ENCODE results near the gene PIP5K1B. TPM values are rescaled to one million over a fixed set of nuclear protein-coding genes. Genes with fewer than 3 reads are reported as not detected.
"Not testable (repeated sequence)": the region's sequence is repeated elsewhere in the genome, so short reads cannot be mapped to it uniquely, and the experiment has no call there.

PIP5K1B gene, protein sequence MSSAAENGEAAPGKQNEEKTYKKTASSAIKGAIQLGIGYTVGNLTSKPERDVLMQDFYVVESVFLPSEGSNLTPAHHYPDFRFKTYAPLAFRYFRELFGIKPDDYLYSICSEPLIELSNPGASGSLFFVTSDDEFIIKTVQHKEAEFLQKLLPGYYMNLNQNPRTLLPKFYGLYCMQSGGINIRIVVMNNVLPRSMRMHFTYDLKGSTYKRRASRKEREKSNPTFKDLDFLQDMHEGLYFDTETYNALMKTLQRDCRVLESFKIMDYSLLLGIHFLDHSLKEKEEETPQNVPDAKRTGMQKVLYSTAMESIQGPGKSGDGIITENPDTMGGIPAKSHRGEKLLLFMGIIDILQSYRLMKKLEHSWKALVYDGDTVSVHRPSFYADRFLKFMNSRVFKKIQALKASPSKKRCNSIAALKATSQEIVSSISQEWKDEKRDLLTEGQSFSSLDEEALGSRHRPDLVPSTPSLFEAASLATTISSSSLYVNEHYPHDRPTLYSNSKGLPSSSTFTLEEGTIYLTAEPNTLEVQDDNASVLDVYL
- 27.1 TPM for total RNA-seq
- long read RNA-seq, partial matches to known transcripts = 5 of 59 reads
- long read RNA-seq, other reads (novel, unspliced or antisense) = 53 of 59 reads

DNA sequence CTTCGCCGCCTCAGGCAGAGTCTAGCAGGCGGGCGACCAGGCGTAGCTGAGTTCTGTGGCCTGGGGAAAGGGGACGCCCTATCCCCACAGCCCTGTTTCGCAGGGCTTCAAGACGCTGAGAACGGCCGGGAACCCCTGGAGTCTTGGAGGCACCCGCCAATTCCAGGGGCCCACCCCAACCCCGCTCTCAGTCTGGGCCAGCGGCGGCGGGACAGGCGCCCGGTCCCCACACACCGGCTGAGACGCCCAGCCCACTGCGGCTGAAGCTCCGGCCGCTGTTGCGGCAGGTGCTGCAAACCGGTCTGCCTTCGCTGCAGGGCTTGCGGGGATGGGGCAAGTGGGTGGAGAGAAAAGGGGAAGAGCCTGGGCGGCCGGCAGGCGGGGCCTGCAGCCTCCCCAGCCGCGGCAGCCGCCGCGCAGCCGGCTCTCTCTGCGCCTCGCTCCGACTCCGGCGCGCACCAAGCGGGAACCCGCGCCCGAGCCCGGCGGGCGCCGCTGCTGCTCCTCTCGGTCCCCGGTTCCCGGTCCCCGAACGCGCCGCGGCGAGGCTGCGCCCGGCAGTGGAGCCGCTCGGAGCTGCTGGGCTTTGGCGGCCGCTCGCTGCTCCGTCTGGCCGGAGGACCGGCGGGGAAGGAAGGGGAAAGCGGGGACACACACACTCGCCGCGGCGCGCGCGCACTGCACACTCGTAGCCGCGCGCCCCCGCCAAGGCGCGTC is at the start of gene PIP5K1B:
TSS of gene PIP5K1B (plus strand) at position 427 of the 717 bp plus-strand sequence. CDS start 117,375 bp downstream, outside the sequence.
- intact Hi-C loops (cut with DNase I) = loop anchor here (1.0 to 5.0 kb wide), 6 partner anchors 37 to 322 kb away; a partner anchor contains a TSS
- DNase-seq (ENCODE audit: low spot score) = peak; percentile 91

DNA sequence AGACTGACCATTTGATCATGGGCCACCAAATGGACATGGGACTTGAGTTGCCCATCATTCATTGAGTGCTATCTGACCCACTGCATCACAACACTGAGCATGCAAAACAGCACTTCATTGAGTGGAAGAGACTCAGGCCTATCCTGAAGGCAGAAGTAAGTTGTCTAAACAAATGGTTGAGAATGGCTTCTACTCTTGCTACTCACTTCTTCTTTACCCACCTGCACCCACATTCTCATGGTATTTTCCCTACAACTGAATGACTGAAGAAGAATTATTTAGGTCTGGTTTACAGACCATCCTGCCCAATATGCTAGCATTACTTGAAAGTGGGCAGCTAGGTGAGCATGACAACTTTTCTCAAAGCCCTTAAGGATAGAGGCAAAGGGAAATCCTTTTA is 41.0 kb upstream of the PIP5K1B start:
- intact Hi-C loops (cut with DNase I) = no loop called here
- no peak for DNase-seq (ENCODE audit: low spot score)

DNA sequence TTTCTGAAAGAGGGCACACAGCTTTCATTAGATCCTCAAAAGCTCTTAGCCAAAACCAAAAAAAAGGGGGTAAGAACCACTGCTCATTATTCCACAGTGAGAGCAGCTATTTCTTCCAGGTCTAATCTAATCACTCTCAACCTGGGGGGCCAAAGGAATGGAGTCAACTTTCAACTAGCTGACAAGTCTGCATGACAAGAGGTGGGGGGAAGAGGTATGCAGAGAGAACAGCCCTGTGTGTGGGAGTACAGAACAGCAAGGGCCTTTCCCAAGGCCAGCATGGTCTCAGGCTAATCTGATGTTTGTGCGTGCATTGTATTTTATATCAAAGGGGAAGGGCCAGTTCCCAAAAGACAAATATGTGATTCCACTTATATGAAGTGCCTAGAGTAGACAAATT is 36.9 kb upstream of the PIP5K1B start:
- intact Hi-C loops (cut with DNase I) = no loop called here
- DNase-seq (ENCODE audit: low spot score) = no peak

DNA sequence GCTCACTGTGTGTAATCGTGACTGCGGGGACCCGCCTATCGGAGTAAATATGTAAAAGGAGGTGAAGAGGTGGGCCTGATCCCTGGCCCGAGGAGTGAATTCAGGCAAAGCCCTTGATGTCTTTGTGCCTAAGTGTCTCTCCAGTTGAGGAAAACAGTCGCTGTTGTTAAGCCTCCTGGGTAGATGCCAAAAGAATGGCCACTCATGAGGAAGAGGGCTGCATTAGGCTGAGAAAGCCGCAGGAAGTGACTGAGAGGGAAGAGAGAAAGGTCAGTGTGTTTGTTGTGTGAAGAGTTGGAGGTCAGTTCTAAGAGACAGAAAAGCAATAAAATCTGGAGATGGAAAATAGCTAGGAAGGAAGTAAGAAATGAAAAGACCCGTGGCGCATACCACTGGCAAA is 35.8 kb upstream of the PIP5K1B start:
- no peak for DNase-seq (ENCODE audit: low spot score)
- intact Hi-C loops (cut with DNase I) = no loop called here

DNA sequence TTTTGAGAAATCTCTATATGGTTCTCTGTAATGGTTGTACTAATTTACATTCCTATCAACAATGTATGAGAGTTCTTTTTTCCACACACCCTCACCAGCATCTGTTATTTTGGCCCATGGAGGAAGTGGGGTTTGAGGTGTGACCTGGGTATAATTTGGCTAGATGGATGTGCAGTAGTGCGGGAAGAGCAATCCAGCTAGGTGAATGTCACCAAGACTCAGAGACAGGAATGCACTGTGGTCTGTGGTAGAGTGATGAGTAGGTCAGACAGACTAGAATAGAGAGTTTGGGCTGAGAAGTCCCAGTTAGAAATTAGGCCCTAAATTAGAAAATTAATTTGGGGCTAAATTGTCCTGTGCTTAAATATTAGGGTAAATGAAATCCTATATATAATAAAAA is 32.8 kb upstream of the PIP5K1B start:
- DNase-seq (ENCODE audit: low spot score) = no peak
- intact Hi-C loops (cut with DNase I) = no loop called here

DNA sequence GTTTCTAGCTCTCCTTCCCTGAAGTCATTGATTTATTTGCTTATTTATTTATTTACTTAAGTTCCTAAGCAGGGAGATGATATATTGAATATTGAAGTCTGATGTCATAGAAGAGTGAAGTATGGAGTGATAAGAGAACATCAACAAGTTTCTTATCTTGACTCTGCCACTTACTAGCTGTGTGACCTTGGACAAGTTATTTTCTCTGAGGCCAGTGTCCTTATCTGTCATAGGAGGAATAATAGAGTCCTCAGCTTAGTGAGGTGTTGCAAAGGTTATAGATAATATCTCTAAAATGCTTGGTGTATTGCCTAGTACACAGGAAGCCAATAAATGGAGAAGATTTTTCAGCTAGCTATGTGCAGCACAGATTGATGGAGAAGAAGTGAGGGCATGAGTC is 32.4 kb upstream of the PIP5K1B start:
- intact Hi-C loops (cut with DNase I) = no loop called here
- no peak for DNase-seq (ENCODE audit: low spot score)

DNA sequence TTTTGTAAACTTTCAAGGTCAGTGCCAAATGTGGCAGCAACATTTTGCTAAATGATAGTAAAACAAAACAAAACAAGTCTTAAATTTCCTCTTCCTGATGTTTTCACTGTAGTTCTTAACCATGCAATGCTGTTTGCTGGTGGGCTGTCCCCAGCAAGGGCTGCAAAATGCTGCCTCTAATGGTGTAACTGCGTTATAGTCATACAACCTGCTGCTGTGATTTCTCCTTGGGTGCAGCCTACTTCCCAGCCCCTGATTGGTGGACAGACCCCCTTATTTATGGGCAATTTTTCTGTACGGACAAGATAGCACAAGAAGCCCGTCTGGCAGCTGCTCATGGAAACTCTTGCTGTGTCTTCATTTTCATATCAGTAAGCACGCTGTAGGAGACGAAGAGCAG is 26.6 kb upstream of the PIP5K1B start:
- DNase-seq (ENCODE audit: low spot score) = no peak
- intact Hi-C loops (cut with DNase I) = no loop called here

DNA sequence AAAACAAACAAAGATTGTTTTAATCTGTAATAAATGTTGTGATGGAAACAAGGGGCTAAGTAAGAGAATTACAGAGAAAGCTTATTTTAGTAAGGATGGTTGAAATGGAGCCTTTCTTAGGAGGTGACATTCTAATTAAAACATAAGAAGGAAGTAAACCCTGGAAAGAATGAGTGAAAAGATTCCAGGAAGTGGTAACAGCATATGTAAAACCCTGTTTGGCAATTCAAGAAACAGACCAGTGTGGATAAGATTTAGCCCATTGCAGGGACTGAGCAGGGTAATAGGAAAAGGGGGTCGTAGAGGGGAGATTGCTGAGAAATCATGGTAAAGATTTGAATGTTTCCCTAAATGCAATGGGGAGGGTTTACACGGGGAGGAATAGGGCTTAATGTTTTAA is 21.6 kb upstream of the PIP5K1B start:
- intact Hi-C loops (cut with DNase I) = loop anchor here (5.0 kb wide), 1 partner anchor 101 kb away; no protein-coding TSS in a partner anchor
- DNase-seq (ENCODE audit: low spot score) = no peak

DNA sequence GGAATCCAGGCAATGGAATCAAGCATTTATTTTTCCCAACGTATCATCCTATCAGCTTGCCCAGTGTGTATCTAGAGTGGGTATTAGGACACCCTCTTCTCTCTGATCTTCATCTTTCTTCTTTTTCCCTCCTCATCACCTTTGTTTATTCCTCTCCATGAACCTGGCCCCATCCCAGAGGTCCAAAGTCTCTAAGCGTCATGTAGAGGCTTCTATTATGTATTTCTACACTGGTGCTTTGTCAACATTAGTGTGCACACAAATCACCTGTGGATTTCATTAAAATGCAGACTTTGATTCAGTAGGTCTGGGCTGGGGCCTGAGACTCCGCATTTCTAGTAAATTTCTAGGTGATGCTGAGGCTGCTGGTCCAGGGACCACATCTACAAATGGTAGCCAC is 19.8 kb upstream of the PIP5K1B start:
- DNase-seq (ENCODE audit: low spot score) = no peak
- intact Hi-C loops (cut with DNase I) = no loop called here

DNA sequence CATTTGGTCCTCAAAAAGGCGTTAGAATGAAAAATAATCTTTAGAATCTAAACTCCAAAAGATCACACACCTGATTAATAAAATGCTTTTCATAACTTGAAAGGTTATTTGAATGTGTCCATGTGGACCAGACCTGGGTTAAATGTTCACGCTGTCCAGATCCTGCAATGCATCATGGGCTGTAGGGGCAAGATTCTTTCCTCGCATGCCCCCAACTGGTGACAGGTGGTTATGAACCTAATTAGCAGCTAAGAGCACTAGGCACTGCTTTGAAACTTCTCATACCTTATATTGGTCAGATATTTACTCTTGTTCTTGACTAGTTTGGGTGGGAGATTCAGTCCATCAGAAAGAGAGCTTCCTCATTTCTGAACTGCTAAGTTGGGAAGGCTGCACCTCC is 19.3 kb upstream of the PIP5K1B start:
- intact Hi-C loops (cut with DNase I) = no loop called here
- DNase-seq (ENCODE audit: low spot score) = no peak

DNA sequence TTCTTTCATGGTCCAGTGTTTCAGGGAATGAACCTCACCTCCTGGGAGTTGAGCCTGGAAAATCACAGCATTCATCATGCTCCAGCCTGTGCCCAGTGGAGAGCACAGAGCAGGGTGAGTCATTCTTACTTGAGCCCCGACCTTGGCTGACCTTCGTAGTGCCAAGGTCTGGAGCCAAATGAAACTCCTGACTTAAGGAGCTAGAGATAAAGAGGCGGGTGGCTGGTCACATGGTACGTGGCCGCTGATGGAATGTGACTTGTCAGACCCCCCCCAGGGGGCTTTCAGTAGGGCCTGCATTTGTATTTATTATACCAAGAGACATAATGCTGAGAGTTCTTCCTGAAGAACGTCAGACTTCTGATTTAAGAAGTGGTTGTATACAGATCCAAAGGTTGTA is 15.0 kb upstream of the PIP5K1B start:
- intact Hi-C loops (cut with DNase I) = loop anchor here (5.0 kb wide), 1 partner anchor 252 kb away; no protein-coding TSS in a partner anchor

DNA sequence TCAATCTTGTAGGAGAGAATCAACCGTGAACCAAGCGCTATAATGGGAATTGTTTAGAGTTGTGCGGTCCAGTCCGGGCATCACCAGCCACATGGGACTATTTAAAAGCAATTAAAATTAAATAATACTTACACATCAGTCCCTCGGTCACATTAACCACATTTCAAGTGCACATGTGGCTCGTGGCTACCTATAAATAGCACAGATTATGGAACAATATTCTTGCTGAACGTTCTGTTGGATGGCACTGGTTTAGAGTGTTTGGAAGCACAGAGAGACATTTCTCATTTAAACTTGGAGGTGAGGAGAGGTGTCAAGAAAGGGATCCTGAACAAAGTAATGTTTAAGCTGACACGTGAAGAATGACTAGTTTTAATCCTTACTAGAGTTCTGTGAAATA is 12.5 kb upstream of the PIP5K1B start:
- no peak for DNase-seq (ENCODE audit: low spot score)
- intact Hi-C loops (cut with DNase I) = loop anchor here (5.0 kb wide), 1 partner anchor 250 kb away; no protein-coding TSS in a partner anchor

More for the DNA sequence above, 15.0 kb upstream of the PIP5K1B start:
- DNase-seq (ENCODE audit: low spot score) = peak; percentile 81

DNA sequence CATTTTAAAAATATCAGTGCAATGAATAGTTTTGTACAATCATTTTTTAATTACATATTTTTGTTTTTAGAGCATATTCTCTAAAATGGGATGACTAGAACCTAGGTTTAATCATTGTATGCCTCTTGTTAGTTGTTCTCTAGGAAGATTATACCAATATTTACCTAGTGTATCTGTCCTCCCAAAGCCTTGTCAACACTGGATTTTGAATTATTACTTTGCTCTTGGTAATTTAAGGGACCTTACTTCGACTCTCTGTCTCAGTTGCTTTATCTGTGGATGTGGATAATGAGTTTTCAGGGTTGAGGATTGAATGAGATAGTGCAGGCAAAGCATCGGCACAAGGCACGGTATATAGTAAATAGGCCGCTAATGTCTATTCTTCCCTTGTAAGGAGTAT is 10.9 kb upstream of the PIP5K1B start:
- intact Hi-C loops (cut with DNase I) = loop anchor here (5.0 kb wide), 1 partner anchor 248 kb away; no protein-coding TSS in a partner anchor

DNA sequence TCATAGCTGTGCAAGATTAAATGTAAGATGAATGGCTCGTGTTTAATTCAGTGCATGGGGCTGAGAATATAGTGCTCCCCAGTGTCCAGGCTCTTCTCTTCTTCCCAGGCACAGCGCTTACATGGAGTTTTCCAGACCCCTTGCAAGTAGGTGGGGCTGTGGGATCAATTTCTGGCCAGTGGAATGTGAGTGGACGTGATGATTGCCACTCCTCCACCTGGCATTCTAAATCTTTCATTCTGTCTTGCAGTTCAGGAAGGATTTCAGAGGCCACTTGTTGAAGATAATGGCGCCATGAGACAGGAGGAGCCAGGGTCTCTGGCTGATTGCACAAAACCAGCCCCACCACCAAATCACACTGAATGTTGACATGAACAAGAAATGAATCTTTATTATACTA is 7.2 kb upstream of the PIP5K1B start:
- DNase-seq (ENCODE audit: low spot score) = no peak
- intact Hi-C loops (cut with DNase I) = loop anchor here (5.0 kb wide), 1 partner anchor 116 kb away; no protein-coding TSS in a partner anchor

More for the DNA sequence above, 10.9 kb upstream of the PIP5K1B start:
- DNase-seq (ENCODE audit: low spot score) = no peak

DNA sequence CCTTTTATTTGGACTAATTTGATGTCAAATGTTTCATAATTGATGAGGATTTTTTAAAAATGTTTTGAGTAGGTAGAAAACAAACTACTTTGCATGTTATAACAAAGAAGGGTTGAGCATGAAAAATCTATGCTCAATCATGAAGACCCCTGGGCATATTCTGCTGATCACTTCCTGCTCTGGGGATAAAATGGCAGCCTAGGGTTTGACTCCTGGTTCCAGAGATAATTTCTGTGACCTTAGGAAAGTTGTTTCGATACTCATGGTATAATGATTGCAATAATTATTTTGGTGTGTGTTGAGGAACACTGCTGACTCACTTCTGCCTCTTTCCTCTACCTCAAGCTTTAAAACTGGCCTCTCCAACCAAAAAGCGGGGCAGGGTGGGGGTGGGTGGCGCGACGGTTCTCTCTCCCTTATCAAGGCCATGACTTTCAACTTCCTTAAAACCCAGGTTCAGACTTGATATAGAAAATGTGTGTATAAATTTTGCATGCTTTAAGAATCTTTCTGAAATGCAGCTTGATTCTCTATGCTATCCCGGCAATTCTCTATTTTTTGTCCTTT is 6.0 kb upstream of the PIP5K1B start:
- no peak for DNase-seq (ENCODE audit: low spot score)
- intact Hi-C loops (cut with DNase I) = loop anchor here (5.0 kb wide), 1 partner anchor 117 kb away; no protein-coding TSS in a partner anchor

DNA sequence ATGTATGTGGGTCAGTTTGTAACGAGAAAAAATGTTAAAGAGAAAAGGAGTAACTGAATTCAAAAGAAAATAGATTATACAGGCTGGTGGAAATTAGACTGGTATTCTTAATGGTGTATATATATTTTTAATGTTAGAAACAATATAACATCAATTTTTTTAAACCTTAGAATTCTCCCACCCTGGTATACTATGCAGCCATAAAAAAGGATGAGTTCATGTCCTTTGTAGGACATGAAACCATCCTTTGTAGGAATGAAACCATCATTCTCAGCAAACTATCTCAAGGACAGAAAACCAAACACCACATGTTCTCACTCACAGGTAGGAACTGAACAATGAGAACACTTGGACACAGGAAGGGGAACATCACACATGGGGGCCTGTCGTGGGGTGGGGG is 5.4 kb upstream of the PIP5K1B start:
- intact Hi-C loops (cut with DNase I) = loop anchor here (5.0 kb wide), 1 partner anchor 117 kb away; no protein-coding TSS in a partner anchor
- not testable (repeated sequence) for DNase-seq (ENCODE audit: low spot score)

DNA sequence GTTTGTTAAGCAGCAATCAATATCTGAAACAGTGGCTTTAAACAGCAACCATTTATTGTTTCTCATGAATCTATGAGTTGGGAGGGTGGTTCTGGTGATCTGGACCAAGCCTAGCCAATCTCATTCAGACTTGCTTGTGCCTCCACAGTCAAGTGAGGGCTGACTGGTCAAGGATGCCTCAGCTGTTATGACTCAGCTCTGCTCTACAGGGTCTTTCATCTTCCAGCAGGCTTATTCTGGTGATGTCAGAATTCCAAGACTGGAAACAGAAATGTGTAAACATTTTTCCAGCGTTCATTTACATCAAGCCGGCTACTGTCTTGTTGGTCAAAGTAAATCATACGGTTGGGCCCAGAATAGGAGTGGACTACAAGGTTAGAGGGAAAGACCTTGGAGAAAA is 2.5 kb upstream of the PIP5K1B start:
- intact Hi-C loops (cut with DNase I) = no loop called here
- no peak for DNase-seq (ENCODE audit: low spot score)

DNA sequence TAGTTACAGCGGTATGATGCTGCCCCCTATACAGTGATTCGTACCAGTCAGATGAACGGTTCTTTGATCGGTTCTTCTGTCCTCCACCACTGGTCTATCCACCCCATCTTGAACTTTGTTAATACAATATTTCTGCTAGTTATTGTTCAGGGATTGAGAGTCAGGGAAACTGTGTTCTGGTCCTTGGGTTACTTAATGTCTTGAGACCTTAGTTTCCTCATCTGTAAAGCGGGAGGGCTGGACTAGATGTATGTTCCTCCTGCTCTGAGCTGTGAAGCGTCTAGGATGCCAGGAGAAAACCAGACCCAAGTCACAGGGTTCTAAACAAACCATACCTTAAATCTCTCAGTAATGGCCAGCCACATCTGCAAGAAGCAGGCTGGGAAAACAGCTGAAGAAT is 1.4 kb upstream of the PIP5K1B start:
- intact Hi-C loops (cut with DNase I) = no loop called here
- no peak for DNase-seq (ENCODE audit: low spot score)

DNA sequence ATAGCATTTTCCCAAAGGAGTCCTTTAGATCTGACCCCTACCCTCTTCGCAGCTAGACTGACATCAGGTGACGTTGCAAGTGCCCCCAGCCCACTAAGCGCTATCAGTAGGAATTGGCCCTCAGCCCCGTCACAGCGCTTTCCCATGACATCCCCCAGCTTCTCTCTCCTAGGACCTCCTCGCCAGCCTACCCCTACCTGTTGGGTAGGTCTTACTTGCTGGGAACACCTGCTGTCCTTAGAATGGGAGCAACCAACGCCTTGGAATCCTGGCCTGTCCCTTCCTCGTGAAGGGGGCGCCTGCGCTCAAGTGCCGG is 584 bp upstream of the PIP5K1B start:
- intact Hi-C loops (cut with DNase I) = no loop called here
- no peak for DNase-seq (ENCODE audit: low spot score)

Data from cardiac septum (tissue), 1 donor.